ENCODE data around the gene FILIP1L.
A peak's percentile ranks its signal among the peaks of the same experiment; 100 is the strongest.

Gene FILIP1L

GRCh38 chr3:99945328-99945995 is 168.8 kb downstream of the FILIP1L start:
- DNase-seq = peak in 1 of 2 donors; percentile 22
- Histone ChIP-seq H4K8ac (ENCODE audit: low read depth, low read length) (no peak overlapping the region), H3K4me2 (ENCODE audit: low read length) (no peak overlapping the region), H3K14ac (ENCODE audit: low read length) (no peak overlapping the region), H3K9ac (ENCODE audit: low read length) (no peak overlapping the region), H3K27me3 (ENCODE audit: insufficient read depth, low read length) (no peaks in the 10 kb centered on the region), H3K18ac (ENCODE audit: low read length) (no peak overlapping the region), H3K4ac (ENCODE audit: low read depth, low read length) (no peak overlapping the region), H2BK120ac (ENCODE audit: insufficient read depth, low read length, poor library complexity) (no peak overlapping the region), H3K27ac (ENCODE audit: low read depth, low read length) (no peak overlapping the region), H3K9me3 (ENCODE audit: insufficient read depth, low read depth, low read length) (no peaks in the 10 kb centered on the region), H3K4me3 (ENCODE audit: low read depth, low read length) (no peak overlapping the region), H2AK5ac (ENCODE audit: low read length) (no peak overlapping the region), H3K23ac (ENCODE audit: low read length) (no peak overlapping the region), H3K79me1 (ENCODE audit: low read length) (peaks cover 2% of the 10 kb centered on the region), H3K79me2 (ENCODE audit: control insufficient read depth, insufficient read depth, low read length, poor library complexity) (peaks cover 2% of the 10 kb centered on the region), H3K36me3 (ENCODE audit: control insufficient read depth in 1 of 2, insufficient read depth in 2 of 2, low read length in 2 of 2) (no peaks in the 10 kb centered on the region), H2BK5ac (ENCODE audit: low read depth, low read length, poor library complexity) (no peak overlapping the region), H2BK12ac (ENCODE audit: low read length) (no peak overlapping the region), H3K4me1 (ENCODE audit: control insufficient read depth in 1 of 2, insufficient read depth in 2 of 2, low read length in 2 of 2) (peaks cover 4 to 8% of the 10 kb centered on the region in 2 experiments), H4K12ac (ENCODE audit: low read depth, low read length) (no peak overlapping the region), H4K91ac (ENCODE audit: low read depth, low read length) (no peak overlapping the region), H2AFZ (ENCODE audit: insufficient read depth, low read length, poor library complexity) (no peak overlapping the region)
- WGBS (ENCODE audit: extremely low coverage, insufficient coverage, insufficient read length) = no CpG with 5 or more reads among the region's 5 CpGs

GRCh38 chr3:99943931-99944761 is 170.2 kb downstream of the FILIP1L start:
- Histone ChIP-seq H3K18ac (ENCODE audit: low read length) (no peak overlapping the region), H3K14ac (ENCODE audit: low read length) (no peak overlapping the region), H3K9me3 (ENCODE audit: insufficient read depth, low read depth, low read length) (no peaks in the 10 kb centered on the region), H3K4me2 (ENCODE audit: low read length) (peak overlapping the region; percentile 21), H3K4ac (ENCODE audit: low read depth, low read length) (no peak overlapping the region), H2BK120ac (ENCODE audit: insufficient read depth, low read length, poor library complexity) (no peak overlapping the region), H3K4me1 (ENCODE audit: control insufficient read depth in 1 of 2, insufficient read depth in 2 of 2, low read length in 2 of 2) (peaks cover 4 to 8% of the 10 kb centered on the region in 2 experiments), H3K79me2 (ENCODE audit: control insufficient read depth, insufficient read depth, low read length, poor library complexity) (peaks cover 2% of the 10 kb centered on the region), H3K9ac (ENCODE audit: low read length) (no peak overlapping the region), H4K8ac (ENCODE audit: low read depth, low read length) (no peak overlapping the region), H3K36me3 (ENCODE audit: control insufficient read depth in 1 of 2, insufficient read depth in 2 of 2, low read length in 2 of 2) (no peaks in the 10 kb centered on the region), H2BK5ac (ENCODE audit: low read depth, low read length, poor library complexity) (no peak overlapping the region), H4K91ac (ENCODE audit: low read depth, low read length) (no peak overlapping the region), H3K23ac (ENCODE audit: low read length) (no peak overlapping the region), H2AK5ac (ENCODE audit: low read length) (no peak overlapping the region), H2BK12ac (ENCODE audit: low read length) (peak overlapping the region; percentile 47), H2AFZ (ENCODE audit: insufficient read depth, low read length, poor library complexity) (no peak overlapping the region), H3K27me3 (ENCODE audit: insufficient read depth, low read length) (no peaks in the 10 kb centered on the region), H3K4me3 (ENCODE audit: low read depth, low read length) (no peak overlapping the region), H3K79me1 (ENCODE audit: low read length) (peaks cover 2% of the 10 kb centered on the region), H4K12ac (ENCODE audit: low read depth, low read length) (no peak overlapping the region), H3K27ac (ENCODE audit: low read depth, low read length) (no peak overlapping the region)
- WGBS (ENCODE audit: extremely low coverage, insufficient coverage, insufficient read length) = no CpG with 5 or more reads among the region's 4 CpGs
- DNase-seq = peak in 1 of 2 donors; percentile 77

- H3K9ac ChIP-seq (ENCODE audit: low read length) = no peak overlapping the region
- H2BK5ac ChIP-seq (ENCODE audit: low read depth, low read length, poor library complexity) = no peak overlapping the region
- H3K79me1 ChIP-seq (ENCODE audit: low read length) = peaks cover 2% of the 10 kb centered on the region
- no peak overlapping the region for H2BK12ac ChIP-seq (ENCODE audit: low read length)
- H3K9me3 ChIP-seq (ENCODE audit: insufficient read depth, low read depth, low read length) = no peaks in the 10 kb centered on the region
- no peak overlapping the region for H4K91ac ChIP-seq (ENCODE audit: low read depth, low read length)
- no peak overlapping the region for H3K18ac ChIP-seq (ENCODE audit: low read length)
- no peak overlapping the region for H4K12ac ChIP-seq (ENCODE audit: low read depth, low read length)
- no peaks in the 10 kb centered on the region for H3K36me3 ChIP-seq (ENCODE audit: control insufficient read depth in 1 of 2, insufficient read depth in 2 of 2, low read length in 2 of 2)
- H3K4me2 ChIP-seq (ENCODE audit: low read length) = no peak overlapping the region
- no peak overlapping the region for H2AK5ac ChIP-seq (ENCODE audit: low read length)
- DNase-seq = peak in 1 of 2 donors; percentile 17
- no peak overlapping the region for H4K8ac ChIP-seq (ENCODE audit: low read depth, low read length)
- peak overlapping the region; percentile 2 for H3K23ac ChIP-seq (ENCODE audit: low read length)
- H3K4me3 ChIP-seq (ENCODE audit: low read depth, low read length) = no peak overlapping the region
- H3K27ac ChIP-seq (ENCODE audit: low read depth, low read length) = no peak overlapping the region
- peaks cover 2% of the 10 kb centered on the region for H3K79me2 ChIP-seq (ENCODE audit: control insufficient read depth, insufficient read depth, low read length, poor library complexity)
- H3K4ac ChIP-seq (ENCODE audit: low read depth, low read length) = no peak overlapping the region
- WGBS (ENCODE audit: extremely low coverage, insufficient coverage, insufficient read length) = no CpG with 5 or more reads among the region's 1 CpG
- H3K27me3 ChIP-seq (ENCODE audit: insufficient read depth, low read length) = no peaks in the 10 kb centered on the region
- H2AFZ ChIP-seq (ENCODE audit: insufficient read depth, low read length, poor library complexity) = no peak overlapping the region
- peaks cover 4 to 8% of the 10 kb centered on the region in 2 experiments for H3K4me1 ChIP-seq (ENCODE audit: control insufficient read depth in 1 of 2, insufficient read depth in 2 of 2, low read length in 2 of 2)
- no peak overlapping the region for H3K14ac ChIP-seq (ENCODE audit: low read length)
- no peak overlapping the region for H2BK120ac ChIP-seq (ENCODE audit: insufficient read depth, low read length, poor library complexity)
These were observed 173.1 kb downstream of the FILIP1L start for GRCh38 chr3:99941211-99941610.

- Histone ChIP-seq H2BK5ac (ENCODE audit: low read depth, low read length, poor library complexity) (no peak overlapping the region), H3K27me3 (ENCODE audit: insufficient read depth, low read length) (no peaks in the 10 kb centered on the region), H4K12ac (ENCODE audit: low read depth, low read length) (no peak overlapping the region), H2AK5ac (ENCODE audit: low read length) (no peak overlapping the region), H4K8ac (ENCODE audit: low read depth, low read length) (no peak overlapping the region), H3K36me3 (ENCODE audit: control insufficient read depth in 1 of 2, insufficient read depth in 2 of 2, low read length in 2 of 2) (no peaks in the 10 kb centered on the region), H3K4me3 (ENCODE audit: low read depth, low read length) (no peak overlapping the region), H3K23ac (ENCODE audit: low read length) (no peak overlapping the region), H3K79me2 (ENCODE audit: control insufficient read depth, insufficient read depth, low read length, poor library complexity) (peaks cover 2% of the 10 kb centered on the region), H3K4me2 (ENCODE audit: low read length) (no peak overlapping the region), H3K4me1 (ENCODE audit: control insufficient read depth in 1 of 2, insufficient read depth in 2 of 2, low read length in 2 of 2) (peaks cover 4 to 10% of the 10 kb centered on the region in 2 experiments), H3K4ac (ENCODE audit: low read depth, low read length) (no peak overlapping the region), H4K91ac (ENCODE audit: low read depth, low read length) (no peak overlapping the region), H3K9me3 (ENCODE audit: insufficient read depth, low read depth, low read length) (no peaks in the 10 kb centered on the region), H3K9ac (ENCODE audit: low read length) (no peak overlapping the region), H3K79me1 (ENCODE audit: low read length) (peaks cover 2% of the 10 kb centered on the region), H3K18ac (ENCODE audit: low read length) (no peak overlapping the region), H2AFZ (ENCODE audit: insufficient read depth, low read length, poor library complexity) (no peak overlapping the region), H2BK120ac (ENCODE audit: insufficient read depth, low read length, poor library complexity) (no peak overlapping the region), H3K27ac (ENCODE audit: low read depth, low read length) (peak overlapping the region; percentile 46), H3K14ac (ENCODE audit: low read length) (no peak overlapping the region), H2BK12ac (ENCODE audit: low read length) (no peak overlapping the region)
- no CpG with 5 or more reads among the region's 2 CpGs for WGBS (ENCODE audit: extremely low coverage, insufficient coverage, insufficient read length)
- DNase-seq = no peak
These were observed 174.0 kb downstream of the FILIP1L start for GRCh38 chr3:99940350-99940749.
